GM23248 (cell line): Measurements from ENCODE around the gene FREY1. TPM values are rescaled to one million over a fixed set of nuclear protein-coding genes. Genes with fewer than 3 reads are reported as not detected.

Experiments used
- DNase-seq: peaks from one replicate; pipeline ENCODE4 v3.0.0-alpha.2; 2015
- H2AFZ ChIP-seq: fragments of 200-600 bp; sonication (generic); 2 replicates; pipeline ENCODE4 v1.6.1; 2016; ENCODE audit warnings: antibody characterized with exemption
- H3F3A ChIP-seq: fragments of 200-600 bp; sonication (generic); 2 replicates; pipeline ENCODE4 v1.6.1; 2016; ENCODE audit warnings: mild to moderate bottlenecking, antibody characterized with exemption, mixed run types; ENCODE audit not compliant: insufficient read depth
- H3K27ac ChIP-seq: fragments of 200-600 bp; sonication (generic); 2 replicates; pipeline ENCODE4 v1.5.1; 2016; ENCODE audit warnings: mild to moderate bottlenecking
- H3K27me3 ChIP-seq: fragments of 200-600 bp; sonication (generic); replicated peaks from 2 replicates; pipeline ENCODE4 v1.6.1; 2016; ENCODE audit warnings: mild to moderate bottlenecking; ENCODE audit not compliant: insufficient read depth
- H3K36me3 ChIP-seq: fragments of 200-600 bp; sonication (generic); 2 replicates; pipeline ENCODE4 v1.6.1; 2016; ENCODE audit warnings: low read depth, mild to moderate bottlenecking
- H3K4me1 ChIP-seq: fragments of 200-600 bp; sonication (generic); 2 replicates; pipeline ENCODE4 v1.6.1; 2016; ENCODE audit warnings: mild to moderate bottlenecking; ENCODE audit not compliant: insufficient read depth
- H3K4me2 ChIP-seq: fragments of 200-600 bp; sonication (generic); one replicate; pipeline ENCODE4 v1.6.1; 2016; ENCODE audit warnings: mild to moderate bottlenecking; ENCODE audit not compliant: unreplicated experiment
- H3K4me3 ChIP-seq: fragments of 200-600 bp; sonication (generic); 2 replicates; pipeline ENCODE4 v1.5.1; 2016; ENCODE audit warnings: mild to moderate bottlenecking
- H3K79me2 ChIP-seq: fragments of 200-600 bp; sonication (generic); 2 replicates; pipeline ENCODE4 v1.6.1; 2016; ENCODE audit warnings: mild to moderate bottlenecking; ENCODE audit not compliant: insufficient read depth
- H3K9ac ChIP-seq: fragments of 200-600 bp; sonication (generic); 2 replicates; pipeline ENCODE4 v1.6.1; 2016; ENCODE audit warnings: mild to moderate bottlenecking
- H3K9me2 ChIP-seq: fragments of 200-600 bp; sonication (generic); 2 replicates; pipeline ENCODE4 v1.6.1; 2016; ENCODE audit warnings: mixed run types, mild to moderate bottlenecking, moderate library complexity; ENCODE audit not compliant: insufficient read depth
- H3K9me3 ChIP-seq: fragments of 200-600 bp; sonication (generic); one replicate; pipeline ENCODE4 v1.6.1; 2017; ENCODE audit warnings: low read depth
- H4K20me1 ChIP-seq: fragments of 200-600 bp; sonication (generic); 2 replicates; pipeline ENCODE4 v1.6.0; 2016; ENCODE audit not compliant: insufficient read depth
- EZH2 ChIP-seq: fragments of 200-600 bp; sonication (generic); IDR thresholded peaks from 2 replicates; pipeline ENCODE4 v1.6.1; 2018; ENCODE audit warnings: antibody characterized with exemption, mild to moderate bottlenecking; ENCODE audit not compliant: insufficient read depth, poor library complexity, severe bottlenecking
- EZH2phosphoT487 ChIP-seq: fragments of 200-600 bp; sonication (generic); IDR thresholded peaks from 2 replicates; pipeline ENCODE4 v1.6.1; 2018; ENCODE audit warnings: antibody characterized with exemption, moderate library complexity, mild to moderate bottlenecking, low read depth; ENCODE audit not compliant: insufficient read depth
- WGBS, 2 experiments: methylation state at CpG; one replicate each; pipeline ENCODE4 v1.1.6; 2015 to 2017; ENCODE audit warnings: low lambda C conversion rate in 2 of 2, low coverage in 1 of 2; ENCODE audit errors: missing lambda C conversion rate in 2 of 2; 5-methylcytosine and 5-hydroxymethylcytosine counted together
- in situ Hi-C: fragments of 300-500 bp; cut with MboI; formaldehyde crosslinking; loops from 2 replicates; pipeline ENCODE4 v1.15.0; 2020
- polyA plus RNA-seq: library from polyadenylated mRNA; unstranded; fragments of >200 nt; fragmentation: Nextera tagmentation; extraction: Ambion mirVana; gene quantifications from 2 replicates; pipeline ENCODE4 v1.2.1, GENCODE V29; 2016
- total RNA-seq: library from RNA; depleted of rRNA; stranded (reverse); fragments of >200 nt; shearing (Covaris generic); gene quantifications from 2 replicates; pipeline ENCODE4 v1.2.3, GENCODE V29; 2014

The FREY1 gene
- total and polyA plus RNA-seq, 2 experiments from 2014 or later, result not detected

DNA sequence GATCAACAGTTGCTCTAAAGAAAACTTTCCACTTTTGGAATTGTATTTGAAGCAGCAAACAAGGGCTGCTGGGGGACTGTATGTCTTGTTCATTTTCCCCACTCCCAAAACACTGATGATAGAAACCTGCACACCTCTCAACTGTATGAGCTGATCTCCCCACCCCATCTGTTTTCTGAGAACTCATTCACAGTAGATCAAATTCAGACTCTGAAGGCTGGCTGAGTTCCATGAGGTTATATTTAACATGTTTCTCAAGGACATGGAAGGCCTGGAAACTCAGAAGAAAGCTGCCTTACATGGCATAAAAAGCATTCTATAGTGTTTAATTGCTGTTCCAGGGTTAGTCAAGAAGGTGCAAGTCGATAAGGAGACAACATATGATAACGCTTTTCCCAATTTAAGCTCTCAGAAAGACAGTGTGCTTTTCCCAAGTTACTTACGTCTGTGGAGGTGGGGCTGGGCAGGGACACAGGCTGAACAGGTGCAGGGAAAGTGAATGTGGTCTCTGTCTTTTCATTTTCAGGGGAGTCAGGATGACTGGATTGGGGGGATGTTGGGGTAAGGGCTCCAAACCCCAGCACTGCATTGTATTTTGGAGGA is 38.4 kb upstream of the FREY1 start:
- peaks cover 28% of the 10 kb centered on the region for H3K36me3 ChIP-seq
- no peak overlapping the region for H3K4me3 ChIP-seq
- in situ Hi-C loops, result no loop called here
- H3K4me1 ChIP-seq, result peaks cover 8% of the 10 kb centered on the region; the same call in 1 of the 2 replicates
- TF ChIP-seq EZH2phosphoT487 (no peak), EZH2 (no peak)
- DNase-seq, result no peak
- H3F3A ChIP-seq, result no peaks in the 10 kb centered on the region
- WGBS, 2 experiments, result 59 to 76% methylated on average over 3 of the region's 3 CpGs
- H3K9me2 ChIP-seq, result no peaks in the 10 kb centered on the region
- H3K27ac ChIP-seq, result no peak overlapping the region
- no peak overlapping the region for H3K4me2 ChIP-seq
- H3K27me3 ChIP-seq, result no peaks in the 10 kb centered on the region
- no peaks in the 10 kb centered on the region for H3K79me2 ChIP-seq
- H3K9ac ChIP-seq, result no peak overlapping the region
- H4K20me1 ChIP-seq, result no peaks in the 10 kb centered on the region
- H2AFZ ChIP-seq, result no peak overlapping the region
- no peaks in the 10 kb centered on the region for H3K9me3 ChIP-seq

DNA sequence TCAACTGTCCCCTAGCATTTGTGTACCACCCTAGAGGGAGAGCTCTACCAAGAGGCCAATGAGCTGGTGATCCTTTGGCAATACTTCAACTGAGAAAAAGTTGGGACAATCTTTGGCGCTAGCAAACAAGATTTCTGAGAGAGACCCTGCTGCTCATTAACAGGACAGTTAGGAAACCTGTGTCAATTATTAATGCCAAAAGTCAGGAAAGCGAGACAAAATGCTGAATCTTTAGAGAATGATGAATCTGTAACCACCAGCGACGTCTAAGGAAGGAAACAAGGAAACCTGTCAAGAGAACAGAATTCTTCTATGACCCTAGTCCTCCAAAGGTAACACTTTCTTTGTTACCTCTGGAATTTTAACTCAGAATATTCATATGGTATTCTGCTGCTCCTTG is 35.3 kb upstream of the FREY1 start:
- H3K4me2 ChIP-seq, result no peak overlapping the region
- H3K4me1 ChIP-seq, result no peaks in the 10 kb centered on the region
- WGBS, 2 experiments, result 100% methylated on average over 4 of the region's 4 CpGs
- H3K27ac ChIP-seq, result no peak overlapping the region
- H2AFZ ChIP-seq, result no peak overlapping the region
- TF ChIP-seq EZH2phosphoT487 (no peak), EZH2 (no peak)
- H3K9me2 ChIP-seq, result no peaks in the 10 kb centered on the region
- H3K79me2 ChIP-seq, result no peaks in the 10 kb centered on the region
- no peak overlapping the region for H3K9ac ChIP-seq
- H3F3A ChIP-seq, result no peaks in the 10 kb centered on the region
- no peaks in the 10 kb centered on the region for H4K20me1 ChIP-seq
- no peak for DNase-seq
- no peak overlapping the region for H3K4me3 ChIP-seq
- H3K27me3 ChIP-seq, result no peaks in the 10 kb centered on the region
- H3K36me3 ChIP-seq, result peaks cover 19% of the 10 kb centered on the region
- no peaks in the 10 kb centered on the region for H3K9me3 ChIP-seq
- in situ Hi-C loops, result no loop called here

DNA sequence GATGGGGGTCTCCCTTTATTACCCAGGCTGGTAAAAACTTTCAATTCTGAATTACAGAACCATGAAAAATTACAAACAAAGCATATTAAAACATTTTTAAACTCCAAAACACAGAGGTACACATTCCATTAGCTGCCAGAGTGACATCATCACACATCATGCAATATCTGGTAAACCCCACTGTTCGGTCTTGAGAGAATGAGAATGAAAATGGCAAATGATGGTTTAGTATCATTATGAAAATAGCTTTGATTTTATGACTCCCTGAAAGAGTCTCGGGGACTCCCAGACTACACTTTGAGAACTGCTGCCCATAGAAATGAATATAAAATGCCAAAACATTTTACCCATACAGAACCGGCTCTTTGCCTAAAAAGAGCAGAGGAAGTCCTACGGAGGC is 34.2 kb upstream of the FREY1 start:
- DNase-seq, result no peak
- no peaks in the 10 kb centered on the region for H3K27me3 ChIP-seq

DNA sequence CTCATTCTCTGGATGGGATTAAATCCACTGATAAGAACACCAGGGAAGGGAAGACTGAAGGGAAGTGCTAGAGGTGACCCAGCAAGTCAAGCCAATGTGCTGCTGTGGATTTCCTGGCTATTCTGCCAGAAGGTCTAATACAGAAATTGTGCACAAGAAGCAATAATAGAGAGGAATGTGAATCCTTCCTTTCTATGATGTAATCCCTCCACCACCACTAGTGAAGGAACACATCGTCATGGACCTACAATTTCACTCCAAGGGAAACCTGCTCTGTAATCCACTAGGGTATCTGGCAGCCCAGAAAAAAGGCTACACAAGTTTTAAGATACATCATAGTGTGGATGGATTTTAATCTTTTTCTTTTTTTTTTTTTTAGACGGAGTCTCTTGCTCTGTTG is 32.8 kb upstream of the FREY1 start:
- 32 to 39% methylated on average over 2 of the region's 2 CpGs for WGBS, 2 experiments
- H4K20me1 ChIP-seq, result no peaks in the 10 kb centered on the region
- no peak overlapping the region for H3K27ac ChIP-seq
- H2AFZ ChIP-seq, result no peak overlapping the region
- no peaks in the 10 kb centered on the region for H3K4me1 ChIP-seq
- no peaks in the 10 kb centered on the region for H3K9me2 ChIP-seq
- H3K4me3 ChIP-seq, result no peak overlapping the region
- H3K79me2 ChIP-seq, result no peaks in the 10 kb centered on the region
- in situ Hi-C loops, result no loop called here
- H3K9me3 ChIP-seq, result no peaks in the 10 kb centered on the region
- no peak for TF ChIP-seq EZH2
- no peak for TF ChIP-seq EZH2phosphoT487
- H3F3A ChIP-seq, result no peaks in the 10 kb centered on the region
- no peak overlapping the region for H3K9ac ChIP-seq
- peak; percentile 52 for DNase-seq
- no peaks in the 10 kb centered on the region for H3K27me3 ChIP-seq
- H3K4me2 ChIP-seq, result no peak overlapping the region
- H3K36me3 ChIP-seq, result peaks cover 22% of the 10 kb centered on the region

More for the DNA sequence above, 34.2 kb upstream of the FREY1 start:
- H4K20me1 ChIP-seq, result no peaks in the 10 kb centered on the region
- H3K27ac ChIP-seq, result no peak overlapping the region
- TF ChIP-seq EZH2phosphoT487 (no peak), EZH2 (no peak)
- no peaks in the 10 kb centered on the region for H3K9me3 ChIP-seq
- no peaks in the 10 kb centered on the region for H3F3A ChIP-seq
- no peaks in the 10 kb centered on the region for H3K4me1 ChIP-seq
- no peaks in the 10 kb centered on the region for H3K79me2 ChIP-seq
- H2AFZ ChIP-seq, result no peak overlapping the region
- no peak overlapping the region for H3K4me3 ChIP-seq
- WGBS, 2 experiments, result 95 to 96% methylated on average over 4 of the region's 4 CpGs
- no peak overlapping the region for H3K9ac ChIP-seq
- H3K4me2 ChIP-seq, result no peak overlapping the region
- H3K36me3 ChIP-seq, result peaks cover 23% of the 10 kb centered on the region
- in situ Hi-C loops, result no loop called here
- H3K9me2 ChIP-seq, result no peaks in the 10 kb centered on the region
